BJ (cell line): ENCODE data around the gene MPPED2. TPM values are rescaled to one million over a fixed set of nuclear protein-coding genes. Genes with fewer than 3 reads are reported as not detected.

ENCODE experiments used
- CTCF ChIA-PET: fragments of 350-600 bp; formaldehyde crosslinking; extraction: SDS; loops from one replicate; lab custom pipeline; 2021; ENCODE audit warnings: antibody characterized with exemption, inconsistent platforms; lab: Yijun Ruan, JAX
- POLR2A ChIA-PET: fragments of 300-600 bp; sonication (Branson Sonifier 250); formaldehyde crosslinking; extraction: SDS; loops from one replicate; lab custom pipeline; 2021; ENCODE audit warnings: antibody characterized with exemption; lab: Charles Lee
- DNase-seq: peaks from one replicate; pipeline ENCODE4 v3.0.0-alpha.2; 2011; ENCODE audit warnings: low read depth
- H3K27me3 ChIP-seq: 2 replicates; pipeline ENCODE4 v1.6.0; 2011; ENCODE audit warnings: low read length; ENCODE audit not compliant: control insufficient read depth, insufficient read depth
- H3K36me3 ChIP-seq: 2 replicates; pipeline ENCODE4 v1.5.1; 2011; ENCODE audit warnings: low read length; ENCODE audit not compliant: control insufficient read depth, insufficient read depth
- H3K4me3 ChIP-seq: 2 replicates; pipeline ENCODE4 v1.5.1; 2011; ENCODE audit warnings: low read depth, mild to moderate bottlenecking, control low read depth, low read length
- polyA plus RNA-seq: library from polyadenylated mRNA; depleted of rRNA; stranded (reverse); fragments of >200 nt; gene quantifications from 2 replicates; pipeline ENCODE4 v1.2.3, GENCODE V29; 2011
- TF ChIP-seq, protein P1 (sequence below): IDR thresholded peaks from 2 replicates; pipeline ENCODE4 v1.5.1; 2011; ENCODE audit warnings: low read depth, mild to moderate bottlenecking, control low read depth, inconsistent platforms, low read length, moderate library complexity; ENCODE audit not compliant: insufficient read depth

The MPPED2 gene
- polyA plus RNA-seq, 1 experiment = not detected

DNA sequence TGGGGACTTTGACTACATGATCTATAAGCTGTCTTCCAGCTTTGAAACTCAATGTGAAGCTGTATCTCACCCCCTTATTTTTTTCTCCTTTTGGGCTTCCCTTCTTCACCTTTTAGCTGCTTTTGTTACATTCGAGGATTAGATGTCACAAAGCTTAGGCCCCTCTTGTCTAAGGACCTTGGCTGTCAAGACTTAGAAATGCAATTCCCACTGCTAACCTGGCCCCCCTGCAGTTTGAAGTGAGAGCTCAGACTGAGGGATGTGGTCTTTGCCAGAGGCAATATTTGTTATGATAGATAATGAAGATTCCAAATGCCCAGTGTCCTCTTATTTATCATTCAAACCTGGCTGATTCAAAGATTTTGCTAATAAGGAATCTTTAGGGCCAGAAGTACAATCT, 135.0 kb downstream of the MPPED2 start:
- no peak overlapping the region for H3K4me3 ChIP-seq
- no peak for DNase-seq
- POLR2A ChIA-PET = no interaction called here
- TF ChIP-seq, protein P1, sequence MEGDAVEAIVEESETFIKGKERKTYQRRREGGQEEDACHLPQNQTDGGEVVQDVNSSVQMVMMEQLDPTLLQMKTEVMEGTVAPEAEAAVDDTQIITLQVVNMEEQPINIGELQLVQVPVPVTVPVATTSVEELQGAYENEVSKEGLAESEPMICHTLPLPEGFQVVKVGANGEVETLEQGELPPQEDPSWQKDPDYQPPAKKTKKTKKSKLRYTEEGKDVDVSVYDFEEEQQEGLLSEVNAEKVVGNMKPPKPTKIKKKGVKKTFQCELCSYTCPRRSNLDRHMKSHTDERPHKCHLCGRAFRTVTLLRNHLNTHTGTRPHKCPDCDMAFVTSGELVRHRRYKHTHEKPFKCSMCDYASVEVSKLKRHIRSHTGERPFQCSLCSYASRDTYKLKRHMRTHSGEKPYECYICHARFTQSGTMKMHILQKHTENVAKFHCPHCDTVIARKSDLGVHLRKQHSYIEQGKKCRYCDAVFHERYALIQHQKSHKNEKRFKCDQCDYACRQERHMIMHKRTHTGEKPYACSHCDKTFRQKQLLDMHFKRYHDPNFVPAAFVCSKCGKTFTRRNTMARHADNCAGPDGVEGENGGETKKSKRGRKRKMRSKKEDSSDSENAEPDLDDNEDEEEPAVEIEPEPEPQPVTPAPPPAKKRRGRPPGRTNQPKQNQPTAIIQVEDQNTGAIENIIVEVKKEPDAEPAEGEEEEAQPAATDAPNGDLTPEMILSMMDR = no peak
- CTCF ChIA-PET = no interaction called here
- no peaks in the 10 kb centered on the region for H3K36me3 ChIP-seq
- no peaks in the 10 kb centered on the region for H3K27me3 ChIP-seq

GRCh38 chr11:30447058-30447640, 139.0 kb downstream of the MPPED2 start:
- Histone ChIP-seq H3K36me3 (no peaks in the 10 kb centered on the region), H3K4me3 (no peak overlapping the region), H3K27me3 (no peaks in the 10 kb centered on the region)
- TF ChIP-seq, protein P1 = no peak
- DNase-seq = no peak
- ChIA-PET CTCF (no interaction called here), POLR2A (no interaction called here)

DNA sequence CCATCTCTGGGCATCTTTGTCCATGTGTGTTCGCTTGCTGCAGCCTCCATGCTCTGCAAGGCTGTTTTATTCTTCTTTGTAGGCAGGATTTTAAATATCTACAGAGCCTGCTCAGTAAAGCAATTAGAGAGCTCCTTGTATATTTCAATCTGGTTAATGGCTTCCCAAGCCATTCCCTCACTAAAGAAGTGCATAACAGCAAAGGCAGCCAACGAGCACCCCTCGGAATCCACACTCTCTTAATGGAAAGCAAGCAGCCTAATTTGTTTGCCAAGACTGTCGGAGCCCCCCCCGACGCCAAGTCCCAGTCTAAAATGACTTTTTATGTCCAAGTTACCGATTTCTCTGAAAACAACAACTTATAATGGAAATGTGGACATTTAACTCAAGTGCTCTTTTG, 139.6 kb downstream of the MPPED2 start:
- TF ChIP-seq, protein P1 = no peak
- no peaks in the 10 kb centered on the region for H3K36me3 ChIP-seq
- no peak for DNase-seq
- H3K27me3 ChIP-seq = no peaks in the 10 kb centered on the region
- no peak overlapping the region for H3K4me3 ChIP-seq
- ChIA-PET CTCF (no interaction called here), POLR2A (no interaction called here)

DNA sequence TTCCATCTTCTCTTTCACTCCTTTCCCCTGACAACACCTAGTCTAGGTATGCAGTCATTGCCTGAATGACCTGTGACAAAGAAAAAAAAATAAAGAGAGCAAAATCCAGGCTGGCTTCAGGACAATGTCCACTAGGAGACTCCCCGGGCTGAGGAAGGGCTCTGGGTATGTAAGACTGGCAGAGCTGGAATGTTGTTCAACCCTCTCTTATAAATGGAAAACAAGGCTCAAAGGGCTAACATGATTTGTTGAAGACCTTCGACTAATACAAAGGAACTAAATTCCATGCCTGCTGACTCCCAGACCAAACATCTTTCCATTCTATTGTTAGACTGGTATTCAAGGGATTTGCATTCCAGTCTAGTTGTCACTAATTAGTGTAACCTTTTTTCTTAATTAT, 141.1 kb downstream of the MPPED2 start:
- DNase-seq = no peak
- H3K4me3 ChIP-seq = no peak overlapping the region
- H3K36me3 ChIP-seq = no peaks in the 10 kb centered on the region
- ChIA-PET POLR2A (no interaction called here), CTCF (no interaction called here)
- TF ChIP-seq, protein P1 = no peak
- H3K27me3 ChIP-seq = no peaks in the 10 kb centered on the region

GRCh38 chr11:30440510-30440909, 145.6 kb downstream of the MPPED2 start:
- Histone ChIP-seq H3K36me3 (no peaks in the 10 kb centered on the region), H3K27me3 (no peaks in the 10 kb centered on the region), H3K4me3 (no peak overlapping the region)
- CTCF ChIA-PET = no interaction called here
- POLR2A ChIA-PET = no interaction called here
- DNase-seq = no peak
- TF ChIP-seq, protein P1 = no peak
